Spinal cord (tissue), 10 donors: Measurements from ENCODE around the gene MATCAP1. TPM values are rescaled to one million over a fixed set of nuclear protein-coding genes. Genes with fewer than 3 reads are reported as not detected.

Source experiments
- DNase-seq, 6 donors: peaks; one replicate each; pipeline versions ENCODE4 v3.0.0 to v3.0.0-alpha.2; 2013 to 2015; ENCODE audit warnings: low spot score in 6 of 6, low read depth in 4 of 6
- H3K27ac ChIP-seq: one replicate; pipeline ENCODE4 v1.5.1; 2013; ENCODE audit warnings: low read depth, low read length, control low read depth
- H3K27me3 ChIP-seq: one replicate; pipeline ENCODE4 v1.6.1; 2013; ENCODE audit warnings: low read length; ENCODE audit not compliant: control insufficient read depth, insufficient read depth
- H3K36me3 ChIP-seq: one replicate; pipeline ENCODE4 v1.6.1; 2013; ENCODE audit warnings: low read length; ENCODE audit not compliant: control insufficient read depth, insufficient read depth
- H3K4me1 ChIP-seq: one replicate; pipeline ENCODE4 v1.6.1; 2013; ENCODE audit warnings: low read length; ENCODE audit not compliant: control insufficient read depth, insufficient read depth
- H3K4me3 ChIP-seq: one replicate; pipeline ENCODE4 v1.5.1; 2013; ENCODE audit warnings: low read depth, low read length, control low read depth
- H3K9me3 ChIP-seq: one replicate; pipeline ENCODE4 v1.6.1; 2013; ENCODE audit warnings: low read length; ENCODE audit not compliant: control insufficient read depth, insufficient read depth
- WGBS: methylation state at CpG from one replicate; pipeline ENCODE4 v1.1.5; 2013; ENCODE audit warnings: missing lambda C conversion rate; ENCODE audit not compliant: insufficient coverage; 5-methylcytosine and 5-hydroxymethylcytosine counted together
- polyA plus RNA-seq, 2 donors: library from polyadenylated mRNA; unstranded; fragments of 120-200 nt; gene quantifications; one replicate each; pipeline ENCODE4 v1.2.1, GENCODE V29; 2013; ENCODE audit not compliant: insufficient read length in 2 of 2
- total RNA-seq, 2 donors: library from RNA; depleted of rRNA in 1 of 2; stranded (reverse); fragments of 120-200 nt in 1 of 2; fragments of >200 nt in 1 of 2; gene quantifications; one replicate each; pipeline versions ENCODE4 v1.2.3 to v1.2.4, GENCODE V29; 2013 to 2014
- donor health status: healthy.

The MATCAP1 gene
- total and polyA plus RNA-seq, 4 donors: 22.2 to 157 (median 80.6) TPM

- H3K27me3 ChIP-seq: no peaks in the 10 kb centered on the region
- no peak overlapping the region for H3K27ac ChIP-seq
- peaks cover 44% of the 10 kb centered on the region for H3K4me1 ChIP-seq
- no peaks in the 10 kb centered on the region for H3K9me3 ChIP-seq
- no peak for DNase-seq
- H3K36me3 ChIP-seq: peaks cover 14% of the 10 kb centered on the region
- WGBS: 12% methylated on average over 8 of the region's 12 CpGs
- no peak overlapping the region for H3K4me3 ChIP-seq
These were observed 1.9 kb upstream of the MATCAP1 start for GRCh38 chr16:67185651-67186134.

- peak overlapping the region; percentile 40 for H3K27ac ChIP-seq
- H3K27me3 ChIP-seq: no peaks in the 10 kb centered on the region
- peaks cover 20% of the 10 kb centered on the region for H3K36me3 ChIP-seq
- no peaks in the 10 kb centered on the region for H3K9me3 ChIP-seq
- DNase-seq: peak in 4 of 6 donors; percentile 70 to 92 (median 80)
- H3K4me3 ChIP-seq: no peak overlapping the region
- 12% methylated on average over 43 of the region's 43 CpGs for WGBS
- H3K4me1 ChIP-seq: peaks cover 47% of the 10 kb centered on the region
These were observed 1.4 kb upstream of the MATCAP1 start for GRCh38 chr16:67184995-67185650.

DNA sequence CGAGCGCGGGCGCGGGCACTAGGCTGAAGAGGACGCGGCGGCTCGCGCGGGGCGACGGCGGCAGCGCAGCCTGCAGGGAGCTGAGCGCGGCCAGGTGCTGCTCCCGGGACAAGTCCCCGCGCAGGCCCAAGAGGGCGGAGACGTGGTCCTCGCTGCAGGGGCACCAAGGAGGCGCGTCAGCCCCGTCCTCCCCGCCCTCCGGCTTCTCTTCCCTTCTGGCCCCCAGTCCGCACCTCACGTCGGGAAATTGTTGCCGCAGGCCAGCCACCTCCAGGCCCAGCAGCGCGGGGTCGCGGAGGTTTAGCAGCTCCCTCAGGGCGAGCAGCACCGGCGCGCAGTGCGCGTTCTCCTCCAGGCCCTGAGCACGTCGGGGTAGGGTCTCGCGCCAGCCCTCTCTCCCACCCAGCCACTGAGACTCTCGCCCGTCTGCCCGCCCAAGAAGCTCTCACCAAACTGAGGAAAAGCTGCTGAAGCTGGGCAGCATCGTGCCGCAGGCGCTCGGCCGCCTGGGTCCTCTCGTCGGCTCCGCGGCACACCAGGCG lies 761 bp upstream of the MATCAP1 start:
- H3K36me3 ChIP-seq: peaks cover 26% of the 10 kb centered on the region
- H3K27ac ChIP-seq: peak overlapping the region; percentile 87
- WGBS: 5% methylated on average over 59 of the region's 59 CpGs
- no peaks in the 10 kb centered on the region for H3K9me3 ChIP-seq
- peak overlapping the region; percentile 68 for H3K4me3 ChIP-seq
- DNase-seq: no peak
- H3K27me3 ChIP-seq: no peaks in the 10 kb centered on the region
- peaks cover 47% of the 10 kb centered on the region for H3K4me1 ChIP-seq

DNA sequence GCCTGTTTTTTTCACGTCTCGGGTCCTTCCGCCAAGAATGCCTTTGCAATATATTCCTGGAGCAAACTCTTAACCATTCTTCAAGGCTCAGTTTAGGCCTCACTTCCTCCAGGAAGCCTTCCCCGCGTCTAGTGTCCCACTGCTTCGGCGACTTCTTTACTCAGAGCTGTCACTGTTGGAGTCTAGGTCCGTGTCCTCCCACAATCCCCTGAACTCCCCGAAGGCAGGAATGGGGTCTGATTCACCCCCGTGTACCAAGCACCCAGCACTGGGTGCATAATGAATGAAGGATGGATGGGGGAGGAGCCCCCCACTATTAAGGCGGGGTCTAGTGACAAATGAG lies 508 bp downstream of the MATCAP1 start:
- peaks cover 27% of the 10 kb centered on the region for H3K36me3 ChIP-seq
- peak overlapping the region; percentile 68 for H3K4me3 ChIP-seq
- DNase-seq: no peak
- peak overlapping the region; percentile 87 for H3K27ac ChIP-seq
- H3K4me1 ChIP-seq: peaks cover 50% of the 10 kb centered on the region
- WGBS: 3% methylated on average over 6 of the region's 11 CpGs
- H3K27me3 ChIP-seq: no peaks in the 10 kb centered on the region
- no peaks in the 10 kb centered on the region for H3K9me3 ChIP-seq

GRCh38 chr16:67182288-67182687 lies 1.5 kb downstream of the MATCAP1 start:
- no peak overlapping the region for H3K4me3 ChIP-seq
- 96% methylated on average over 2 of the region's 2 CpGs for WGBS
- H3K4me1 ChIP-seq: peaks cover 53% of the 10 kb centered on the region

DNA sequence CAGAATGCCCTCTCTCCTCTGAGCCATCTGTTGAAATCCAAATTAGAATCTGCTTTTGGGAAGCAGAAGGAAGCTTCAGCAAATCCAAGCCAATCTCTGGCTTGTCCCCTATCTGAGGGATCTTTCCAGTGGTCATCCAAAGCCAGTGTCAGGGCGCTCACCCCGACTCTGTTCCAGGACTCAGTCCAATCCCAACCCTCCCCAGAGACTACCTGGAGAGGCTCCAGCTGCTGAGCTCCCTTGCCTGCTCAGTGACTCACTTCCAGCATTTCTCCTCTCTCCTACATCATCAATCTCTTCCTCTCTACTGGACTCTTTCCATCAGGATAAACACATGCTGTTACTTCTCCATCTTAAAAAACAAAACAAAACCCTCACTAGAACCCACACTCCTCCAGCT lies 2.4 kb downstream of the MATCAP1 start:
- Histone ChIP-seq H3K27ac (no peak overlapping the region), H3K4me1 (peaks cover 52% of the 10 kb centered on the region), H3K36me3 (peaks cover 29% of the 10 kb centered on the region), H3K27me3 (no peaks in the 10 kb centered on the region), H3K4me3 (no peak overlapping the region), H3K9me3 (no peaks in the 10 kb centered on the region)
- no peak for DNase-seq
- 94% methylated on average over 2 of the region's 2 CpGs for WGBS

More at GRCh38 chr16:67182288-67182687, 1.5 kb downstream of the MATCAP1 start:
- Histone ChIP-seq H3K36me3 (peaks cover 27% of the 10 kb centered on the region), H3K27ac (no peak overlapping the region), H3K27me3 (no peaks in the 10 kb centered on the region), H3K9me3 (no peaks in the 10 kb centered on the region)
- no peak for DNase-seq

- Histone ChIP-seq H3K27me3 (peaks cover 3% of the 10 kb centered on the region), H3K9me3 (no peaks in the 10 kb centered on the region), H3K27ac (no peak overlapping the region), H3K36me3 (peaks cover 32% of the 10 kb centered on the region), H3K4me3 (no peak overlapping the region), H3K4me1 (peaks cover 57% of the 10 kb centered on the region)
- 93% methylated on average over 16 of the region's 16 CpGs for WGBS
- DNase-seq: no peak
These were observed 3.6 kb downstream of the MATCAP1 start for GRCh38 chr16:67180166-67180565.

- peaks cover 57% of the 10 kb centered on the region for H3K4me1 ChIP-seq
- H3K27ac ChIP-seq: no peak overlapping the region
These were observed 4.2 kb downstream of the MATCAP1 start for GRCh38 chr16:67179421-67180080.

GRCh38 chr16:67177743-67178699 lies 5.7 kb downstream of the MATCAP1 start:
- Histone ChIP-seq H3K27me3 (peaks cover 17% of the 10 kb centered on the region), H3K36me3 (peaks cover 36% of the 10 kb centered on the region), H3K4me1 (peaks cover 61% of the 10 kb centered on the region), H3K9me3 (no peaks in the 10 kb centered on the region), H3K4me3 (peak overlapping the region; percentile 18), H3K27ac (no peak overlapping the region)
- 11% methylated on average over 72 of the region's 73 CpGs for WGBS
- peak in 2 of 6 donors; percentile 71 to 87 for DNase-seq

More at GRCh38 chr16:67179421-67180080, 4.2 kb downstream of the MATCAP1 start:
- no peak for DNase-seq
- no peaks in the 10 kb centered on the region for H3K9me3 ChIP-seq
- peaks cover 36% of the 10 kb centered on the region for H3K36me3 ChIP-seq
- H3K27me3 ChIP-seq: peaks cover 8% of the 10 kb centered on the region
- 90% methylated on average over 11 of the region's 13 CpGs for WGBS
- H3K4me3 ChIP-seq: no peak overlapping the region
